Kidney epithelial cell (primary cell): ENCODE data around the gene NID1. TPM values are rescaled to one million over a fixed set of nuclear protein-coding genes. Genes with fewer than 3 reads are reported as not detected.

Source experiments
- DNase-seq: peaks from one replicate; pipeline ENCODE4 v3.0.0-alpha.2; 2010; ENCODE audit warnings: low read depth
- H3K27me3 ChIP-seq: 2 replicates; pipeline ENCODE4 v1.6.0; 2011; ENCODE audit warnings: low read length; ENCODE audit not compliant: control insufficient read depth, insufficient read depth
- H3K36me3 ChIP-seq: 2 replicates; pipeline ENCODE4 v1.5.1; 2011; ENCODE audit warnings: low read length; ENCODE audit not compliant: control insufficient read depth, insufficient read depth
- H3K4me3 ChIP-seq: 2 replicates; pipeline ENCODE4 v1.5.1; 2011; ENCODE audit warnings: low read depth, mild to moderate bottlenecking, control low read depth, low read length
- total RNA-seq: library from RNA; depleted of rRNA; stranded (reverse); fragments of >200 nt; gene quantifications from 2 replicates; pipeline ENCODE4 v1.2.3, GENCODE V29; 2015
- TF ChIP-seq, protein P1 (sequence below): IDR thresholded peaks from 2 replicates; pipeline ENCODE4 v1.5.1; 2011; ENCODE audit warnings: mild to moderate bottlenecking, moderate library complexity, low read length, control low read depth, inconsistent platforms; ENCODE audit not compliant: insufficient read depth, poor library complexity, severe bottlenecking

Gene NID1
- total RNA-seq, 1 donor from 2014 or later = 21.2 TPM

GRCh38 chr1:236069796-236070195, 4.9 kb upstream of the NID1 start:
- no peak for DNase-seq
- TF ChIP-seq, protein P1, sequence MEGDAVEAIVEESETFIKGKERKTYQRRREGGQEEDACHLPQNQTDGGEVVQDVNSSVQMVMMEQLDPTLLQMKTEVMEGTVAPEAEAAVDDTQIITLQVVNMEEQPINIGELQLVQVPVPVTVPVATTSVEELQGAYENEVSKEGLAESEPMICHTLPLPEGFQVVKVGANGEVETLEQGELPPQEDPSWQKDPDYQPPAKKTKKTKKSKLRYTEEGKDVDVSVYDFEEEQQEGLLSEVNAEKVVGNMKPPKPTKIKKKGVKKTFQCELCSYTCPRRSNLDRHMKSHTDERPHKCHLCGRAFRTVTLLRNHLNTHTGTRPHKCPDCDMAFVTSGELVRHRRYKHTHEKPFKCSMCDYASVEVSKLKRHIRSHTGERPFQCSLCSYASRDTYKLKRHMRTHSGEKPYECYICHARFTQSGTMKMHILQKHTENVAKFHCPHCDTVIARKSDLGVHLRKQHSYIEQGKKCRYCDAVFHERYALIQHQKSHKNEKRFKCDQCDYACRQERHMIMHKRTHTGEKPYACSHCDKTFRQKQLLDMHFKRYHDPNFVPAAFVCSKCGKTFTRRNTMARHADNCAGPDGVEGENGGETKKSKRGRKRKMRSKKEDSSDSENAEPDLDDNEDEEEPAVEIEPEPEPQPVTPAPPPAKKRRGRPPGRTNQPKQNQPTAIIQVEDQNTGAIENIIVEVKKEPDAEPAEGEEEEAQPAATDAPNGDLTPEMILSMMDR = no peak
- Histone ChIP-seq H3K36me3 (no peaks in the 10 kb centered on the region), H3K27me3 (peaks cover 13% of the 10 kb centered on the region), H3K4me3 (no peak overlapping the region)

DNA sequence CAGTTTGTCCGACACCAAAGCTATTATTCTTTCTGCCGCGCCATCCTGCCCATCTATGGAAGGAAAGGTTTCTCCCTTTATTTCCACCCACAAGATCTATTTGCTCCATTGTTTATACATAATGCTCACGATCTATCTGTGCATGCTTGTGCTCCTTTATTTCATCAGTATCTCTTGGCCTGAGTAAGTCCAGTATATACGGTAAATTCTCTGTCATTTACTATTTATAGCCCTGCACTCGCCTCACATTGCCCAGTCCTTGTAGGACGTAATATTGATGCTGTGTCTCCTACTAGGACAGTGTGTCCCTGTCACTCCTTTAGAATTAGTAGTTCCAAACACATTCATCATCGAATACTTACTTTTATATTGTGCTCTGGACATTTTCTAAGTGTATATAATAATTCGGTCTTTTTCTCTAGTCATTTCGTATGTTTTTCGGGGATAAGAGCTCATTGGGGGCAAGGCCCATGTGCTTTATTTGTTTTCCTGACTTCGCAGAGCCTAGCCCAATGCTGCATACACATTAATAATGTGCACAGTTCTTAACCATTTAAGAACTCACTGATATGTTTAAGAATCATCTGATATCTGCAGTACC, 3.1 kb upstream of the NID1 start:
- DNase-seq = no peak
- Histone ChIP-seq H3K27me3 (peaks cover 13% of the 10 kb centered on the region), H3K4me3 (no peak overlapping the region), H3K36me3 (no peaks in the 10 kb centered on the region)
- TF ChIP-seq, protein P1 = no peak

- Histone ChIP-seq H3K36me3 (no peaks in the 10 kb centered on the region), H3K4me3 (no peak overlapping the region), H3K27me3 (peaks cover 13% of the 10 kb centered on the region)
- TF ChIP-seq, protein P1 = no peak
- no peak for DNase-seq
Measured at GRCh38 chr1:236066828-236067386, 2.0 kb upstream of the NID1 start.

GRCh38 chr1:236066054-236066453, 1.2 kb upstream of the NID1 start:
- Histone ChIP-seq H3K36me3 (no peaks in the 10 kb centered on the region), H3K4me3 (no peak overlapping the region), H3K27me3 (peaks cover 13% of the 10 kb centered on the region)
- DNase-seq = no peak
- TF ChIP-seq, protein P1 = no peak

- Histone ChIP-seq H3K36me3 (no peaks in the 10 kb centered on the region), H3K27me3 (peaks cover 13% of the 10 kb centered on the region), H3K4me3 (peak overlapping the region; percentile 65)
- DNase-seq = no peak
- TF ChIP-seq, protein P1 = no peak
Measured at GRCh38 chr1:236065509-236066005, 667 bp upstream of the NID1 start.
